ENCODE results near the gene PEX13. TPM values are rescaled to one million over a fixed set of nuclear protein-coding genes. Genes with fewer than 3 reads are reported as not detected.

Gene PEX13
- total and polyA plus RNA-seq, 3 experiments from 2014 or later: 15.3 to 19.3 (median 18.1) TPM

GRCh38 chr2:61090386-61090921 is 72.9 kb downstream of the PEX13 start:
- H3K36me3 Mint-ChIP-seq: peaks cover 0 to 4% (median 0%) of the 10 kb centered on the region in 3 donors
- Histone ChIP-seq H3K4me3 (ENCODE audit: low read length) (no peak overlapping the region), H3K27ac (ENCODE audit: low read depth, low read length) (no peak overlapping the region), H3K4me1 (ENCODE audit: insufficient read depth, low read length) (no peaks in the 10 kb centered on the region), H3K36me3 (ENCODE audit: insufficient read depth, low read length) (no peaks in the 10 kb centered on the region), H3K9me3 (ENCODE audit: low read length) (no peaks in the 10 kb centered on the region), H3K27me3 (ENCODE audit: insufficient read depth, low read length, poor library complexity, severe bottlenecking) (no peaks in the 10 kb centered on the region)
- H3K4me3 Mint-ChIP-seq: no peak overlapping the region
- peak overlapping the region in 1 of 8 donors; percentile 89 for H3K27ac Mint-ChIP-seq
- H3K27me3 Mint-ChIP-seq: no peaks in the 10 kb centered on the region
- no peaks in the 10 kb centered on the region for H3K9me3 Mint-ChIP-seq
- DNase-seq: no peak
- H3K4me1 Mint-ChIP-seq: no peaks in the 10 kb centered on the region
- ChIA-PET CTCF (no interaction called here), POLR2A (no interaction called here)

GRCh38 chr2:61091485-61091884 is 74.0 kb downstream of the PEX13 start:
- ChIA-PET CTCF (no interaction called here), POLR2A (no interaction called here)
- Mint-ChIP-seq H3K4me3 (no peak overlapping the region), H3K9me3 (no peaks in the 10 kb centered on the region), H3K27ac (no peak overlapping the region), H3K36me3 (peaks cover 0 to 4% (median 0%) of the 10 kb centered on the region in 3 donors), H3K27me3 (peaks cover 0 to 2% of the 10 kb centered on the region in 2 donors), H3K4me1 (peaks cover 0 to 2% (median 0%) of the 10 kb centered on the region in 3 donors)
- Histone ChIP-seq H3K27me3 (ENCODE audit: insufficient read depth, low read length, poor library complexity, severe bottlenecking) (no peaks in the 10 kb centered on the region), H3K4me1 (ENCODE audit: insufficient read depth, low read length) (no peaks in the 10 kb centered on the region), H3K36me3 (ENCODE audit: insufficient read depth, low read length) (no peaks in the 10 kb centered on the region), H3K27ac (ENCODE audit: low read depth, low read length) (no peak overlapping the region), H3K9me3 (ENCODE audit: low read length) (no peaks in the 10 kb centered on the region), H3K4me3 (ENCODE audit: low read length) (no peak overlapping the region)
- no peak for DNase-seq

GRCh38 chr2:61096438-61096837 is 78.9 kb downstream of the PEX13 start:
- POLR2A ChIA-PET: no interaction called here
- no peaks in the 10 kb centered on the region for H3K36me3 ChIP-seq (ENCODE audit: insufficient read depth, low read length)
- CTCF ChIA-PET: no interaction called here

GRCh38 chr2:61100801-61101200 is 83.3 kb downstream of the PEX13 start:
- no peaks in the 10 kb centered on the region for H3K9me3 ChIP-seq (ENCODE audit: low read length)
- Mint-ChIP-seq H3K36me3 (peaks cover 6 to 11% (median 8%) of the 10 kb centered on the region in 3 donors), H3K4me1 (peaks cover 0 to 2% (median 0%) of the 10 kb centered on the region in 3 donors), H3K27ac (no peak overlapping the region), H3K4me3 (no peak overlapping the region), H3K9me3 (no peaks in the 10 kb centered on the region), H3K27me3 (peaks cover 0 to 2% of the 10 kb centered on the region in 2 donors)
- H3K36me3 ChIP-seq (ENCODE audit: insufficient read depth, low read length): no peaks in the 10 kb centered on the region
- H3K27ac ChIP-seq (ENCODE audit: low read depth, low read length): no peak overlapping the region
- H3K27me3 ChIP-seq (ENCODE audit: insufficient read depth, low read length, poor library complexity, severe bottlenecking): no peaks in the 10 kb centered on the region
- CTCF ChIA-PET: no interaction called here
- no peak overlapping the region for H3K4me3 ChIP-seq (ENCODE audit: low read length)
- DNase-seq: no peak
- H3K4me1 ChIP-seq (ENCODE audit: insufficient read depth, low read length): no peaks in the 10 kb centered on the region
- POLR2A ChIA-PET: no interaction called here

More at GRCh38 chr2:61096438-61096837, 78.9 kb downstream of the PEX13 start:
- Mint-ChIP-seq H3K4me1 (peaks cover 0 to 2% (median 0%) of the 10 kb centered on the region in 3 donors), H3K36me3 (no peaks in the 10 kb centered on the region), H3K9me3 (no peaks in the 10 kb centered on the region), H3K4me3 (no peak overlapping the region), H3K27ac (no peak overlapping the region), H3K27me3 (peaks cover 0 to 2% of the 10 kb centered on the region in 2 donors)
- Histone ChIP-seq H3K27me3 (ENCODE audit: insufficient read depth, low read length, poor library complexity, severe bottlenecking) (no peaks in the 10 kb centered on the region), H3K27ac (ENCODE audit: low read depth, low read length) (no peak overlapping the region), H3K4me1 (ENCODE audit: insufficient read depth, low read length) (no peaks in the 10 kb centered on the region), H3K9me3 (ENCODE audit: low read length) (no peaks in the 10 kb centered on the region), H3K4me3 (ENCODE audit: low read length) (no peak overlapping the region)
- no peak for DNase-seq

Other genes starting within 250 kb of the PEX13 start
- 10 to 100 TPM; 45.6 to 47.6 TPM for gene REL, start 136.1 kb upstream of the PEX13 start, total RNA-seq
- gene REL, start 136.1 kb upstream of the PEX13 start, polyA plus RNA-seq: 25.4 TPM
- 10 to 100 TPM in 1 of 2 experiments, 1 to 10 TPM in 1; 10.0 to 10.5 TPM for gene PUS10, start 535 bp downstream of the PEX13 start, total RNA-seq
- gene PUS10, start 535 bp downstream of the PEX13 start, polyA plus RNA-seq: 2.8 TPM
- 1 to 10 TPM; 3.7 TPM for gene SANBR, start 48.2 kb downstream of the PEX13 start, total RNA-seq
- gene SANBR, start 48.2 kb downstream of the PEX13 start, polyA plus RNA-seq: 1.1 TPM
- 10 to 100 TPM; 12.5 to 14.1 TPM for gene C2orf74, start 144.5 kb downstream of the PEX13 start, total RNA-seq
- gene C2orf74, start 144.5 kb downstream of the PEX13 start, polyA plus RNA-seq: 46.6 TPM

Measured in CD8-positive, alpha-beta memory T cell (primary cell).